Measurements from ENCODE around the gene BSDC1. TPM values are rescaled to one million over a fixed set of nuclear protein-coding genes. Genes with fewer than 3 reads are reported as not detected.

The BSDC1 gene
- total RNA-seq, 1 experiment from 2014 or later, result 44.3 TPM

DNA sequence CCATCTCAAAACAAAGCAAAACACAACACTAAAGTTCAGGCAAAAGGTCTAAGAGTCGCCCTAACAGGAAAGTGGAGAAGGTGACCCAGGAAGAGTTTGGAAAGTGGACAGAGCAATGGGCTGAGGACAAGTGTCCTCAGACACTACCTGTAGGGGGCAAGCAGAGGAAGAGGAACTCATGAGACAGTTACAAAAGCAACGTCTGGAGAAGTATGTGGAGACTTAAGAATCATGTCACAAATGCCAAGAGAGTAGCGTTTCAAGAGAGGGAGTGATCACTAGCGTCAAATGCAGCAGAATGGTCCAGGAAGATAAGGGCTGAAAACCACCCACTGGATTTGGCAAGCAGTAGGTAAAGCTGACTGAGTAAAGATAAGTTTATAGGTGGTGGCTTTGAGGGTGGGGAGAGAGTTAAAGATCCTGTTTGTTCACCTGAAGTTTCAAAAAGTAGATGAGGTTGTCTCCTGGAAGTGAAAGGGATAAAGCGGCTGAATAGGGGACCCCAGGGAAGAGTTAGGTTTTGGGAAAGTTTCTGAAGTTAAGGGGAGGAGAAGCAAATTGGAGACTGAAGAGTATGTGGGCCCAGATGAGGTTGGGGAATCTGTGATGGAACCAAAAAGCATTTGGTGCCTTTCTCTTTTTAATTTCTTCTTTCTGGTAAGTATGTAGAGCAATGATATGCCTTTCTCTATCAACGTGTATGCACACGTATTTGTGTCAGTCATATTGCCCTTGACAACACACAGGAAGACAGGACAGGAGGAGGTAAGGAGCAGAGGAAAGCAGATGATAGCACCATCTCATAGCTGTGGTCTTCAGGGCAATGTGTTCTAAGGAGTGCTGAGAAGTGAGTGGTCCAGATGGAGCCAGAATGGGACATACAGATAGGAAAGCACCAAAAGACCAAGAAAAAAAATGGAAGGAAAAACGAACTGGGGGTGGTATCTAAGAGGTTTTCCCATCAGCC is 3.1 kb downstream of the BSDC1 start (continued):
- TF ChIP-seq, protein P1, sequence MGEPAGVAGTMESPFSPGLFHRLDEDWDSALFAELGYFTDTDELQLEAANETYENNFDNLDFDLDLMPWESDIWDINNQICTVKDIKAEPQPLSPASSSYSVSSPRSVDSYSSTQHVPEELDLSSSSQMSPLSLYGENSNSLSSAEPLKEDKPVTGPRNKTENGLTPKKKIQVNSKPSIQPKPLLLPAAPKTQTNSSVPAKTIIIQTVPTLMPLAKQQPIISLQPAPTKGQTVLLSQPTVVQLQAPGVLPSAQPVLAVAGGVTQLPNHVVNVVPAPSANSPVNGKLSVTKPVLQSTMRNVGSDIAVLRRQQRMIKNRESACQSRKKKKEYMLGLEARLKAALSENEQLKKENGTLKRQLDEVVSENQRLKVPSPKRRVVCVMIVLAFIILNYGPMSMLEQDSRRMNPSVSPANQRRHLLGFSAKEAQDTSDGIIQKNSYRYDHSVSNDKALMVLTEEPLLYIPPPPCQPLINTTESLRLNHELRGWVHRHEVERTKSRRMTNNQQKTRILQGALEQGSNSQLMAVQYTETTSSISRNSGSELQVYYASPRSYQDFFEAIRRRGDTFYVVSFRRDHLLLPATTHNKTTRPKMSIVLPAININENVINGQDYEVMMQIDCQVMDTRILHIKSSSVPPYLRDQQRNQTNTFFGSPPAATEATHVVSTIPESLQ (CRISPR knock-in tag; IDR thresholded peaks at IDR 0.05), result no peak
- no peak for TF ChIP-seq MXD4 (CRISPR knock-in tag; IDR thresholded peaks at IDR 0.05; ENCODE audit: borderline replicate concordance)
- TF ChIP-seq PRDM15 (CRISPR knock-in tag; IDR thresholded peaks at IDR 0.05), result no peak
- TF ChIP-seq, protein P2, sequence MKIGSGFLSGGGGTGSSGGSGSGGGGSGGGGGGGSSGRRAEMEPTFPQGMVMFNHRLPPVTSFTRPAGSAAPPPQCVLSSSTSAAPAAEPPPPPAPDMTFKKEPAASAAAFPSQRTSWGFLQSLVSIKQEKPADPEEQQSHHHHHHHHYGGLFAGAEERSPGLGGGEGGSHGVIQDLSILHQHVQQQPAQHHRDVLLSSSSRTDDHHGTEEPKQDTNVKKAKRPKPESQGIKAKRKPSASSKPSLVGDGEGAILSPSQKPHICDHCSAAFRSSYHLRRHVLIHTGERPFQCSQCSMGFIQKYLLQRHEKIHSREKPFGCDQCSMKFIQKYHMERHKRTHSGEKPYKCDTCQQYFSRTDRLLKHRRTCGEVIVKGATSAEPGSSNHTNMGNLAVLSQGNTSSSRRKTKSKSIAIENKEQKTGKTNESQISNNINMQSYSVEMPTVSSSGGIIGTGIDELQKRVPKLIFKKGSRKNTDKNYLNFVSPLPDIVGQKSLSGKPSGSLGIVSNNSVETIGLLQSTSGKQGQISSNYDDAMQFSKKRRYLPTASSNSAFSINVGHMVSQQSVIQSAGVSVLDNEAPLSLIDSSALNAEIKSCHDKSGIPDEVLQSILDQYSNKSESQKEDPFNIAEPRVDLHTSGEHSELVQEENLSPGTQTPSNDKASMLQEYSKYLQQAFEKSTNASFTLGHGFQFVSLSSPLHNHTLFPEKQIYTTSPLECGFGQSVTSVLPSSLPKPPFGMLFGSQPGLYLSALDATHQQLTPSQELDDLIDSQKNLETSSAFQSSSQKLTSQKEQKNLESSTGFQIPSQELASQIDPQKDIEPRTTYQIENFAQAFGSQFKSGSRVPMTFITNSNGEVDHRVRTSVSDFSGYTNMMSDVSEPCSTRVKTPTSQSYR (CRISPR knock-in tag; IDR thresholded peaks at IDR 0.05), result no peak
- TF ChIP-seq E2F4 (CRISPR knock-in tag; IDR thresholded peaks at IDR 0.05; ENCODE audit: borderline replicate concordance, low read depth), result no peak

DNA sequence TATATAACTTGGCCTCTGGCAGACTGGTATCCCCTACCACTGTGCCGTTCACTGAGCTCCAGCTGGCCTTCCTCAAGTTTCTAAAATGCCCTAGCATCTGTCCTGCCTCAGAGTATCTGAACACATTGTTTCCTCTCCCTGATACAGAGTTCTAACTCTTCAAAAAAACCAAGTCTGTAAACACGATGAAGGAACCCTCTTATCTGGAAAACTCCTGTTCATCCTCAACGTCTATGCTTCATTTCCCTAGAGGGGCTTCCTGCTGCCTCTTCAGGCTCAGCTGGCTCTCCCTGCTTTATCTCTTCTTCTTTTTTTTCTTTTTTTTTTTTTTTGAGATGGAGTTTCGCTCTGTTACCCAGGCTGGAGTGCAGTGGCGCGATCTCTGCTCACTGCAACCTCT is 5.6 kb downstream of the BSDC1 start:
- H3K36me3 Mint-ChIP-seq, result peaks cover 30% of the 10 kb centered on the region
- peaks cover 3% of the 10 kb centered on the region; the same call in 1 of the 2 replicates for H3K9me3 Mint-ChIP-seq
- no peaks in the 10 kb centered on the region for H3K27me3 Mint-ChIP-seq (ENCODE audit: low read depth)
- no peak overlapping the region for H3K27ac Mint-ChIP-seq
- ATAC-seq, result no peak
- CTCF ChIA-PET, result interaction anchor here (0.8 kb wide), 1 partner anchor 1892 kb away, joined by 3 read pairs; no protein-coding TSS in a partner anchor
- no peak for DNase-seq (ENCODE audit: low spot score)
- no peak overlapping the region for H3K4me3 Mint-ChIP-seq
- POLR2A ChIA-PET, result no interaction called here
- no peak for TF ChIP-seq FOXK1 (CRISPR knock-in tag; IDR thresholded peaks at IDR 0.05)
- no peak for TF ChIP-seq HMGA2 (CRISPR knock-in tag; IDR thresholded peaks at IDR 0.05)
- peaks cover 7% of the 10 kb centered on the region for H3K4me1 Mint-ChIP-seq

- H3K27me3 Mint-ChIP-seq (ENCODE audit: low read depth), result no peaks in the 10 kb centered on the region
- peaks cover 3% of the 10 kb centered on the region; the same call in 1 of the 2 replicates for H3K9me3 Mint-ChIP-seq
- peaks cover 38% of the 10 kb centered on the region for H3K36me3 Mint-ChIP-seq
- POLR2A ChIA-PET, result no interaction called here
- DNase-seq (ENCODE audit: low spot score) (no peak), ATAC-seq (no peak)
- no peak overlapping the region for H3K27ac Mint-ChIP-seq
- H3K4me3 Mint-ChIP-seq, result no peak overlapping the region
- CTCF ChIA-PET, result interaction anchor here (0.7 to 1.0 kb wide), 2 partner anchors 27 to 134 kb away, joined by 3 to 5 read pairs; no protein-coding TSS in a partner anchor
- H3K4me1 Mint-ChIP-seq, result no peaks in the 10 kb centered on the region
- no peak for TF ChIP-seq GTF2I (CRISPR knock-in tag; conservative IDR thresholded peaks at IDR 0.05)
- TF ChIP-seq IRF2 (CRISPR knock-in tag; IDR thresholded peaks at IDR 0.05; ENCODE audit: borderline replicate concordance, low read depth), result no peak
- no peak for TF ChIP-seq GABPB1 (CRISPR knock-in tag; IDR thresholded peaks at IDR 0.05)
- no peak for TF ChIP-seq ZBTB21 (CRISPR knock-in tag; IDR thresholded peaks at IDR 0.05; ENCODE audit: borderline replicate concordance)
- TF ChIP-seq JAZF1 (CRISPR knock-in tag; IDR thresholded peaks at IDR 0.05), result no peak
- TF ChIP-seq, protein P3, sequence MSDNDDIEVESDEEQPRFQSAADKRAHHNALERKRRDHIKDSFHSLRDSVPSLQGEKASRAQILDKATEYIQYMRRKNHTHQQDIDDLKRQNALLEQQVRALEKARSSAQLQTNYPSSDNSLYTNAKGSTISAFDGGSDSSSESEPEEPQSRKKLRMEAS (CRISPR knock-in tag; IDR thresholded peaks at IDR 0.05), result no peak
- TF ChIP-seq ESRRA (CRISPR knock-in tag; IDR thresholded peaks at IDR 0.05; ENCODE audit: borderline replicate concordance), result no peak
- no peak for TF ChIP-seq GRHL2 (CRISPR knock-in tag; IDR thresholded peaks at IDR 0.05; ENCODE audit: insufficient replicate concordance, severe bottlenecking)
- no peak for TF ChIP-seq USF2 (CRISPR knock-in tag; IDR thresholded peaks at IDR 0.05)
- TF ChIP-seq SMAD3 (CRISPR knock-in tag; IDR thresholded peaks at IDR 0.05; ENCODE audit: borderline replicate concordance), result no peak
- TF ChIP-seq FOXP1 (CRISPR knock-in tag; IDR thresholded peaks at IDR 0.05; ENCODE audit: borderline replicate concordance), result no peak
- TF ChIP-seq CREB1 (CRISPR knock-in tag; IDR thresholded peaks at IDR 0.05), result no peak
- TF ChIP-seq OVOL2 (CRISPR knock-in tag; IDR thresholded peaks at IDR 0.05; ENCODE audit: borderline replicate concordance), result no peak
Observed at GRCh38 chr1:32386676-32387392, 7.4 kb downstream of the BSDC1 start.
